GM18868 (cell line): ENCODE results near the gene PLB1.
A peak's percentile ranks its signal among the peaks of the same experiment; 100 is the strongest.
"Not testable (repeated sequence)": the region's sequence is repeated elsewhere in the genome, so short reads cannot be mapped to it uniquely, and the experiment has no call there.

Source experiments
- ATAC-seq: cut with Tn5 transposase; IDR thresholded peaks from one replicate; pipeline ENCODE4 v1.9.1; 2021; ENCODE audit warnings: mild to moderate bottlenecking, moderate library complexity; ENCODE audit not compliant: unreplicated experiment

The PLB1 gene

GRCh38 chr2:28663359-28663758 lies 167.5 kb downstream of the PLB1 start:
- ATAC-seq: no peak

- no peak for ATAC-seq
Observed at GRCh38 chr2:28664120-28664842, 168.4 kb downstream of the PLB1 start.

- ATAC-seq: no peak
Observed at GRCh38 chr2:28665041-28665704, 169.3 kb downstream of the PLB1 start.

- ATAC-seq: not testable (repeated sequence)
Observed at GRCh38 chr2:28665811-28666377, 170.0 kb downstream of the PLB1 start.

GRCh38 chr2:28666496-28667184 lies 170.8 kb downstream of the PLB1 start:
- ATAC-seq: no peak

- ATAC-seq: no peak
Observed at GRCh38 chr2:28667261-28667660, 171.4 kb downstream of the PLB1 start.

GRCh38 chr2:28668106-28668814 lies 172.4 kb downstream of the PLB1 start:
- no peak for ATAC-seq

- no peak for ATAC-seq
Observed at GRCh38 chr2:28668880-28669279, 173.0 kb downstream of the PLB1 start.

- no peak for ATAC-seq
Observed at GRCh38 chr2:28670856-28671255, 175.0 kb downstream of the PLB1 start.

- ATAC-seq: no peak
Observed at GRCh38 chr2:28673338-28673737, 177.5 kb downstream of the PLB1 start.

- no peak for ATAC-seq
Observed at GRCh38 chr2:28674062-28674712, 178.3 kb downstream of the PLB1 start.

GRCh38 chr2:28674713-28675068 lies 178.8 kb downstream of the PLB1 start:
- no peak for ATAC-seq

GRCh38 chr2:28676152-28676835 lies 180.4 kb downstream of the PLB1 start:
- no peak for ATAC-seq

- no peak for ATAC-seq
Observed at GRCh38 chr2:28678175-28678855, 182.5 kb downstream of the PLB1 start.

GRCh38 chr2:28678944-28679343 lies 183.1 kb downstream of the PLB1 start:
- peak; percentile 50 for ATAC-seq

- ATAC-seq: no peak
Observed at GRCh38 chr2:28680657-28681056, 184.8 kb downstream of the PLB1 start.

GRCh38 chr2:28681158-28681571 lies 185.3 kb downstream of the PLB1 start:
- ATAC-seq: peak; percentile 92

- no peak for ATAC-seq
Observed at GRCh38 chr2:28681606-28682005, 185.7 kb downstream of the PLB1 start.

GRCh38 chr2:28683100-28683706 lies 187.3 kb downstream of the PLB1 start:
- no peak for ATAC-seq
